Upper lobe of left lung (tissue), 4 donors: ENCODE measurements around the gene POP7.

Experiments used
- CTCF ChIP-seq, 6 experiments: fragments of 450-650 bp in 4 of 6; fragments of 200-600 bp in 2 of 6; sonication (generic) in 2 of 6; IDR thresholded peaks; one replicate each; pipeline ENCODE4 v1.5.1; 2016 to 2019; ENCODE audit warnings: antibody characterized with exemption in 6 of 6
- POLR2A ChIP-seq, 4 donors: fragments of 450-650 bp; IDR thresholded peaks; one replicate each; pipeline ENCODE4 v1.5.1; 2016 to 2017; ENCODE audit warnings: antibody characterized with exemption in 4 of 4, mild to moderate bottlenecking in 2 of 4

DNA sequence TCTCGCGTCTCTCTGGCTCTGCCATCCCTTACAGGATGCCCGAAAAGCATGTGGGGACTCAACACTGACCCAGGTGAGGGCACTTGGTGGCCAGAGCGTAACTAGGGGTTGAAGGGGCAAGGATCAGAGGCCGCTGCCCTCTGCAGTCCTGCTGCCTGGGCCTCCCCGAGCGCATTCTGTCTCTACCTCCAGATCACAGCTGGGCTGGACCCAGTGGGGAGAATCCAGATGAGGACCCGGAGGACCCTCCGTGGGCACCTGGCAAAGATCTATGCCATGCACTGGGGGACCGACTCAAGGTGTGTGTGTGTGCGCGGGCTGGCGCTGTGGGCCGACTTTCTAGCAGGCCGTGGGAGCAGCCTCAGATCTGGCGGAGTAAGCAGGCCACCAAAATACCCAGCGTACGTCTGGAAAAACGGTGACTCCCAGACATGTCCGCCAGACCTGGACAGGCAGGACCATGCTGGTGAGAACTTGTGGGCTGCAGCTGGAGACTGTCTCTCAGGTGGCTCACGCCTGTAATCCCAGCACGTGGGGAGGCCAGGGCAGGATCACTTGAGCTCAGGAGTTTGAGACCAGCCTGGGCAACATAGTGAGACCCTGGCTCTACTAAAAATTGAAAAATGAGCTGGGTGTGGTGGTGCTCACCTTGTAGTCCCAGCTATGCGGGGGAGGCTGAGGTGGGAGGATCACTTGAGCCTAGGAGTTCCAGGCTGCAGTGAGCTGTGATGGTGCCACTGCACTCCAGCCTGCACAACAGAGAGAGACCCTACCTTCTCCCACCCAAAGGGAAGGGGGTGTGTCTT, 29.2 kb upstream of the POP7 start:
- TF ChIP-seq POLR2A (IDR thresholded peaks at IDR 0.05) (no peak), CTCF (IDR thresholded peaks at IDR 0.05) (no peak)
